K562 (cell line): Measurements from ENCODE around the gene ST6GALNAC2. TPM values are rescaled to one million over a fixed set of nuclear protein-coding genes. Genes with fewer than 3 reads are reported as not detected.
A peak's percentile ranks its signal among the peaks of the same experiment; 100 is the strongest.

Source experiments
- CREB3 ChIP-seq: fragments of 450-650 bp; conservative IDR thresholded peaks from 2 replicates; pipeline ENCODE4 v1.6.1; 2016; ENCODE audit warnings: missing genetic modification characterization, low read depth, mild to moderate bottlenecking, missing compliant biosample characterization, moderate library complexity
- DDX20 ChIP-seq: fragments of 450-650 bp; IDR thresholded peaks from 2 replicates; pipeline ENCODE4 v1.6.1; 2016; ENCODE audit warnings: missing genetic modification characterization, low read depth, mild to moderate bottlenecking, missing compliant biosample characterization, moderate library complexity
- GTF2E2 ChIP-seq: fragments of 200-800 bp; sonication (Bioruptor generic); IDR thresholded peaks from 2 replicates; pipeline ENCODE4 v1.6.1; 2016; ENCODE audit warnings: missing genetic modification characterization, missing compliant biosample characterization
- LARP7 ChIP-seq: fragments of 450-650 bp; IDR thresholded peaks from 2 replicates; pipeline ENCODE4 v1.6.1; 2016
- PHF8 ChIP-seq: fragments of 200-600 bp; sonication (generic); IDR thresholded peaks from 2 replicates; pipeline ENCODE4 v1.6.1; 2012; ENCODE audit warnings: mixed run types, mild to moderate bottlenecking, inconsistent platforms, low read length, moderate library complexity, borderline replicate concordance
- PREB ChIP-seq: sonication (generic); formaldehyde crosslinking; IDR thresholded peaks from 2 replicates; pipeline ENCODE4 v1.8.1; 2023; ENCODE audit warnings: mild to moderate bottlenecking, missing genetic modification reagents
- TEAD1 ChIP-seq, 2 experiments: fragments of 450-650 bp in 1 of 2; sonication (generic) in 1 of 2; formaldehyde crosslinking; IDR thresholded peaks; 2 replicates each; pipeline versions ENCODE4 v1.4.0 to v1.8.0; 2020 to 2022; ENCODE audit warnings: mild to moderate bottlenecking in 2 of 2, missing genetic modification reagents in 1 of 2
- USF1 ChIP-seq: sonication (generic); formaldehyde crosslinking; IDR thresholded peaks from 2 replicates; pipeline ENCODE4 v1.9.0; 2022; ENCODE audit warnings: mild to moderate bottlenecking, missing genetic modification reagents
- USF2 ChIP-seq: sonication (generic); formaldehyde crosslinking; IDR thresholded peaks from 2 replicates; pipeline ENCODE4 v1.5.0; 2020; ENCODE audit warnings: missing genetic modification reagents
- ZFP30 ChIP-seq: fragments of 250-450 bp; sonication (Bioruptor Pico); IDR thresholded peaks from 2 replicates; pipeline ENCODE4 v1.8.0; 2022; ENCODE audit warnings: moderate library complexity, mild to moderate bottlenecking, inconsistent platforms, borderline replicate concordance
- ZKSCAN8 ChIP-seq: fragments of 200-800 bp; sonication (Bioruptor generic); IDR thresholded peaks from 2 replicates; pipeline ENCODE4 v1.6.1; 2016; ENCODE audit warnings: missing genetic modification characterization, missing compliant biosample characterization
- ZNF512 ChIP-seq: IDR thresholded peaks from 2 replicates; pipeline ENCODE4 v1.6.1; 2016; ENCODE audit warnings: missing genetic modification characterization, missing compliant biosample characterization
- ZNF561 ChIP-seq: fragments of 450-650 bp; formaldehyde crosslinking; conservative IDR thresholded peaks from 2 replicates; pipeline ENCODE4 v1.4.0; 2020; ENCODE audit warnings: mild to moderate bottlenecking, moderate library complexity
- ZNF639 ChIP-seq, 2 experiments: fragments of 200-800 bp in 1 of 2; sonication (Bioruptor generic) in 1 of 2; sonication (generic) in 1 of 2; formaldehyde crosslinking in 1 of 2; IDR thresholded peaks in 1 of 2; conservative IDR thresholded peaks in 1 of 2; 2 replicates each; pipeline versions ENCODE4 v1.5.0 to v1.6.1; 2016 to 2020; ENCODE audit warnings: missing compliant biosample characterization in 1 of 2, missing genetic modification characterization in 1 of 2, missing genetic modification reagents in 1 of 2
- ZNF778 ChIP-seq: fragments of 450-650 bp; formaldehyde crosslinking; IDR thresholded peaks from 2 replicates; pipeline ENCODE4 v1.4.0; 2020; ENCODE audit warnings: mild to moderate bottlenecking, moderate library complexity
- polyA plus RNA-seq, 8 experiments: library from polyadenylated mRNA; depleted of rRNA in 4 of 8; stranded (reverse) in 5 of 8; unstranded in 3 of 8; fragments of >200 nt; fragmentation: Nextera tagmentation in 2 of 8; fragmentation: Illumina TruSeq in 1 of 8; extraction: Ambion mirVana in 2 of 8; extraction: Trizol in 1 of 8; gene quantifications; 2 replicates each; pipeline versions ENCODE4 v1.2.1 to v1.2.3, GENCODE V29; 2011 to 2014; ENCODE audit warnings: inconsistent platforms in 1 of 8, missing spikeins in 1 of 8
- total RNA-seq, 7 experiments: library from RNA; depleted of rRNA in 6 of 7; stranded (reverse); fragments of >200 nt in 6 of 7; fragmentation: Illumina TruSeq in 2 of 7; extraction: Trizol in 2 of 7; gene quantifications; 2 replicates each; pipeline versions ENCODE4 v1.2.1 to v1.2.3, GENCODE V29; 2011 to 2021; ENCODE audit warnings: low replicate concordance in 1 of 7

ST6GALNAC2 gene
- total and polyA plus RNA-seq, 9 of the 15 experiments (the other 6 are each of a cell fraction or from before 2014, with no cell fraction given), result 0.18 TPM; not detected in 8

- TF ChIP-seq CREB3 (no peak), DDX20 (no peak), TEAD1 (CRISPR knock-in tag; IDR thresholded peaks at IDR 0.05) (no peak), LARP7 (no peak), GTF2E2 (tag) (no peak), ZNF778 (no peak), PHF8 (peak; percentile 15; the same call in 1 of the 2 replicates), ZNF561 (CRISPR knock-in tag) (no peak), PREB (CRISPR knock-in tag) (no peak), USF1 (CRISPR knock-in tag) (no peak), USF2 (no peak), ZNF639 (CRISPR knock-in tag; conservative IDR thresholded peaks at IDR 0.05 in 1 of 2, IDR thresholded peaks at IDR 0.05 in 1 of 2) (peak in 1 of 2 experiments; percentile 33; a peak in 2 of 4 replicates), ZNF512 (tag) (no peak), ZKSCAN8 (no peak; the same call in 1 of the 2 replicates), ZFP30 (no peak)
Observed at GRCh38 chr17:76529224-76530094, 56.2 kb downstream of the ST6GALNAC2 start (continued).
